Natural killer cell treated with Interleukin-12 subunit alpha and Interleukin-12 subunit beta and Interleukin-15 and Interleukin-18, amount 100 ng/mL, for 72 hours (primary cell): ENCODE measurements around the gene MINDY1. TPM values are rescaled to one million over a fixed set of nuclear protein-coding genes. Genes with fewer than 3 reads are reported as not detected.

Experiments
- ATAC-seq, 2 donors: fragments of 150-1000 bp; cut with Tn5 transposase in 1 of 2; sonication (Bioruptor Pico), chemical (Tn5 transposase) in 1 of 2; 2 replicates each; pipeline ENCODE4 v1.10.0; 2021
- DNase-seq: peaks from one replicate; pipeline ENCODE4 v3.0.0; 2022; ENCODE audit warnings: low spot score
- H3K27ac Mint-ChIP-seq, 2 donors: 1 replicate in 1 of 2; 2 replicates in 1 of 2; pipeline ENCODE4 v1.8.0; 2022; ENCODE audit warnings: mixed read lengths in 2 of 2, mild to moderate bottlenecking in 1 of 2, moderate library complexity in 1 of 2
- H3K27me3 Mint-ChIP-seq, 2 donors: 1 replicate in 1 of 2; 2 replicates in 1 of 2; pipeline ENCODE4 v1.8.0; 2022; ENCODE audit warnings: mixed read lengths in 2 of 2
- H3K36me3 Mint-ChIP-seq: one replicate; pipeline ENCODE4 v1.8.0; 2022; ENCODE audit warnings: mixed read lengths
- H3K4me1 Mint-ChIP-seq, 2 donors: 1 replicate in 1 of 2; 2 replicates in 1 of 2; pipeline ENCODE4 v1.8.0; 2022; ENCODE audit warnings: low read depth in 2 of 2, mixed read lengths in 2 of 2, mild to moderate bottlenecking in 1 of 2
- H3K4me3 Mint-ChIP-seq: one replicate; pipeline ENCODE4 v1.8.0; 2022; ENCODE audit warnings: mixed read lengths
- H3K9me3 Mint-ChIP-seq: 2 replicates; pipeline ENCODE4 v1.8.0; 2022; ENCODE audit warnings: mixed read lengths
- total RNA-seq, 2 donors: library from RNA; stranded (reverse); gene quantifications; one replicate each; pipeline ENCODE4 v1.2.3, GENCODE V29; 2022

MINDY1 gene
- total RNA-seq, 2 donors from 2014 or later: 17.1 to 39.0 TPM

DNA sequence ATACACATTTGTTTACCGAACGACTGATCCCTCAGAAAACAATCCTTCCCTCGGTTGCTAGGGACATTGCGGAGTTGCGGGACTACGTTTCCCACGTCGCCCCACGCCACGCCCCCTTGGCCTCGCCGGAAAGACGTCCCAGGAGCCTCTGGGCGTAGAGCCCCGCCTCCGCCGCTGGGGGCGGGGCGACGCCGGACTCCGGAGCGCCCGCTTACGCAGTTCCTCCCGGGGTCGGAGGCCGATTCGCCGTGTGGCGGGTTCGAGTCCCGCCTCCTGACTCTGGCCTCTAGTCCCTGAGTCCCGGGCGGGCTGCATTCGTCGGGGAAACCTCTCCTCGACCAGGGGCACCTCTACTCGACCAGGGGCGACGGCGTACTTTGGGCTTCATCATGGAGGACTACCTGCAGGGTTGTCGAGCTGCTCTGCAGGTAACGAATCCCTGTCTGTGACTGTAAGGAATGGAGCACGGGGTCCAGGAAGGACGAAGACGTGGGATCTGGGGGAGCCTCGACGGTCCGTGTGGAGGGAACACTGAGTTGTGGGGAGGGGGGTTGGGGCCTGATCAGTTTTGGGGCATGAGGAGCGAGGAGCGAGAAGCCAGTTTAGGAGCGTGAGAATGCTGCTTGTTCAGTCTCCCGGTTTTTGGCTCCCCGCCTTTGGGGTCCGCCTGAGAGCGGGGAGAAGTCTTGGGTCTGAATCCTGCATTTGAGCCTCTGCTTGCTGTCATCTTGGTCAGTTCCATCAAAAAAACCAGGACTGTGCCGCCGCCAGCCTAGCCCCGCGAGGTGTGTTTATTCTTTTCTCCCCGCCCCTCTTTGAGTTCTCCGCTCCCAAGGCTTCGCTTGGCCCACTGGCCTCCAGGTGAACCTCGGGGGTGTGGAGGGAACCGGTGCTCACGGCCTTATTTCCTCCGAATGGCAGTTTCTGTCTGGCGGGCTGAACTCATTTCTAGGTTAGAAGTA lies 1.8 kb upstream of the MINDY1 start, which contains the start of gene PRUNE1:
PRUNE1 (plus strand) TSS at position 206 of the 962 bp plus-strand sequence; CDS start at position 390, 184 bp downstream.
- H3K27ac Mint-ChIP-seq: peak within 1 kb of the TSS; percentile 80 to 93
- DNase-seq (peak; percentile 96), ATAC-seq (peak; percentile 97 to 98)
- H3K27me3 Mint-ChIP-seq: no peaks in the 10 kb centered on the region
- no peaks in the 10 kb centered on the region for H3K9me3 Mint-ChIP-seq
- no peaks in the 10 kb centered on the region for H3K36me3 Mint-ChIP-seq
- H3K4me3 Mint-ChIP-seq: peak within 1 kb of the TSS; percentile 87
- H3K4me1 Mint-ChIP-seq: peaks cover 42 to 45% of the 10 kb centered on the region in 2 donors

DNA sequence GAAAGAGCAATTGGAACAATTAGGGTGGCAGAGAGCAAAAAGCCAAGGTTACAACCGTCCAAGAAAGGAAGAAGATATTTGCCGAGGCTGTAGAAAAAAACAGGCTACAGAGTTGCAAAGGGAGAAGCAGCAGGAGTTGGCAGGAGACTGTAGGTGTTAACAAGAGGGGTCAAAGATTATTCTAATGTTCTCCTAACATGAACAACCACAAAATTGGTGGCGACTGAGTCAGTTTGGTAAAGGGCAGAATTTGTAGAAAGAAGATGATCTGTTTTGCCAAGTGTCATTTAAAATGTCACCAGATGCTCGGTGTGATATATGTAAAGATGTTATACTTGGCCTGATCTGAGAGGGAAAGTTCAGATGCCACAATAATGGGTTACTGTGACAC lies 1.1 kb upstream of the MINDY1 start:
- DNase-seq (no peak), ATAC-seq (no peak)
- Mint-ChIP-seq H3K27ac (peak overlapping the region; percentile 80 to 93), H3K36me3 (no peaks in the 10 kb centered on the region), H3K4me1 (peaks cover 46 to 49% of the 10 kb centered on the region in 2 donors), H3K9me3 (no peaks in the 10 kb centered on the region), H3K4me3 (peak overlapping the region; percentile 87), H3K27me3 (no peaks in the 10 kb centered on the region)

DNA sequence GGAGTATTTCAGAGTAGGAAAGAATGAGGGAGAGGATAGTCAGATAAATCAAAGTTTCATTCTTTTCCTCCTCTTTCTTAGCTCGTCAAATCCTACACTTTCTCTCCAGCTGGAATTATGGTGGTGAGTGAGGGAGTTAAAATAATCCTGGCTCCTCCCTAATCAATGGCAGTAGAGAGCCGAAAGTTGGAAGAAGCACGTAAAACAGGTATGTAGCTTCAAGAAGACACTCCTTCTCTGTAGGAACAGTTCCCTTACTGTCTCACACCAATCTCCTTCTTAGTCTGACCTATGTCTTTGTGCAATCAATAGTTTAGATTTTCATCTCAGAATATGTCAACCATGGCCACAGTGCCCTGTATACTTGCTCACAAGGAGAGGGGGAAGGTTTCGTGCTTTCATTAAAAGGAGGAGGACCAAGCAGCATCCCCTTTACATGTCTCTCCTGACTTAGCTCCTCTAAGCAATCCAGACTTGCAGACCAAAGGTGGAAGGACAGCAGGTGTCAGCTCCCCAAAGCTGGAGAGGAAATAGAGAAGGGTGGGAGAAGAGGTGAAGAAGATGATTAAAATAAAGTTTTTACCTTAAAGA lies 878 bp downstream of the MINDY1 start:
- ATAC-seq: no peak

DNA sequence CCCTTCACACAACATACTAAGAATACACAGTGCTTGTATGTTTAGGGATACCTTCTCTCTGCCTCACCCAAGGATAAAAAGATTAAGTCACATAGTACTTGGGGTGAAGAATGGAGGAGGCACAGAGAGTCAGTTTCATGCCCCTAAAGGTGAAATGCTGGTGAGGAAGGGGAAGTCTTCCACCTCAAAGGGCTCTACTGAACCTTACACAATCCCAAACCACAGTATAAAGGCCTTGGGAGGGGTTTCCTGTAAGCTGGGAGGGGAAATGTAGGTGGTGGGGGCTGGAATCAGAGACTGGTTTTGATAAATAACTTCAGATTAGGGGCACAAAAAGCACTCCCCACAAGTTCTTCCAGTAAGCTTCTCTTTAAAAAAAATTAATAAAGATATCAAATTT lies 3.5 kb downstream of the MINDY1 start:
- H3K27ac Mint-ChIP-seq: peak overlapping the region; percentile 37 to 93
- H3K4me1 Mint-ChIP-seq: peaks cover 46 to 47% of the 10 kb centered on the region in 2 donors
- DNase-seq (no peak), ATAC-seq (no peak)
- H3K9me3 Mint-ChIP-seq: no peaks in the 10 kb centered on the region
- H3K4me3 Mint-ChIP-seq: peak overlapping the region; percentile 66
- H3K27me3 Mint-ChIP-seq: no peaks in the 10 kb centered on the region
- no peaks in the 10 kb centered on the region for H3K36me3 Mint-ChIP-seq

More for the DNA sequence above, 878 bp downstream of the MINDY1 start:
- Mint-ChIP-seq H3K9me3 (no peaks in the 10 kb centered on the region), H3K36me3 (no peaks in the 10 kb centered on the region), H3K27me3 (no peaks in the 10 kb centered on the region), H3K27ac (peak overlapping the region; percentile 80 to 93), H3K4me1 (peaks cover 49 to 56% of the 10 kb centered on the region in 2 donors), H3K4me3 (peak overlapping the region; percentile 87)
- no peak for DNase-seq

DNA sequence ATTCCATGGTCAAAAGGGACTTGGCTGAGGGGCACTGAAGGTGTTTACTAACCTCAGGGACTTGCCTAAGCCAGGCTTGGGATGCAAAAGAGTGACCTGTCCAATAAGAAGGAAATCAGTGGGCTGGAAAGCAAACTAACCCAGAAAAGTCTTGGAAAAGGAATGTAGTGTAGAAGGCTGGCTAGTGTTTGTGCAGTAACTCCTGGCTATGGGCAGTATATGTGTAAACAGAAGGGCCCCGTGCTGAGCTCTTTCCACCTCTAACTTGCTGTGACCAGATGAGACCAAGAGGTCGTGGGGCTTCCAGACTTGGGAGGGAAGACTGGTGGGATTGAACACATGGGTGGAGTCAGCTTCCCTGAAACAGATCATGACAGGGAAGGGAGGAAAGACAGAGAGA lies 4.1 kb downstream of the MINDY1 start:
- DNase-seq (no peak), ATAC-seq (no peak)
- H3K9me3 Mint-ChIP-seq: no peaks in the 10 kb centered on the region
- H3K4me1 Mint-ChIP-seq: peaks cover 41 to 43% of the 10 kb centered on the region in 2 donors
- H3K27me3 Mint-ChIP-seq: no peaks in the 10 kb centered on the region
- H3K27ac Mint-ChIP-seq: peak overlapping the region; percentile 37 to 93
- H3K36me3 Mint-ChIP-seq: no peaks in the 10 kb centered on the region
- H3K4me3 Mint-ChIP-seq: peak overlapping the region; percentile 66

DNA sequence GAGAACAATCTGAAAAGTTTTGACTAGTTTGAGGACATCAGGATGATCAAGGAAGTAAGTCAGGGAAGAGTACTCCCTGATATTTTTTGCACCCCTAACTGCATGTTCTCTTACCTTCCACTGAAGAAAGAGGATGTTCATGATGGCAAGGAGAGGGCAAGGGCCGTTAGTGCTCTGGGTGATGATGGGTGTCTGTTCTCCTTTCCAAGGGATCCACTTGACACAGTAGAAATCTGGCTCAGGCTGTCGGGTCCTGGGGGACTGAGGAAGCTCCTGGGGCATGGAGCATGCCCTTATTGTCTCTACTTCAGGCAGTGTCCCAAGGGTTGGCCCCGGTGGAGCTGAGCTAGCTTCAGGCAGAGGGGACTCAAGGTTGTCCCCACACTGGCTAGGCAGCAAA lies 4.7 kb downstream of the MINDY1 start:
- peak overlapping the region; percentile 37 to 93 for H3K27ac Mint-ChIP-seq
- no peak overlapping the region for H3K4me3 Mint-ChIP-seq
- no peak for DNase-seq
- H3K4me1 Mint-ChIP-seq: peaks cover 35 to 38% of the 10 kb centered on the region in 2 donors
- H3K9me3 Mint-ChIP-seq: no peaks in the 10 kb centered on the region
- no peaks in the 10 kb centered on the region for H3K36me3 Mint-ChIP-seq
- no peak for ATAC-seq
- H3K27me3 Mint-ChIP-seq: no peaks in the 10 kb centered on the region

DNA sequence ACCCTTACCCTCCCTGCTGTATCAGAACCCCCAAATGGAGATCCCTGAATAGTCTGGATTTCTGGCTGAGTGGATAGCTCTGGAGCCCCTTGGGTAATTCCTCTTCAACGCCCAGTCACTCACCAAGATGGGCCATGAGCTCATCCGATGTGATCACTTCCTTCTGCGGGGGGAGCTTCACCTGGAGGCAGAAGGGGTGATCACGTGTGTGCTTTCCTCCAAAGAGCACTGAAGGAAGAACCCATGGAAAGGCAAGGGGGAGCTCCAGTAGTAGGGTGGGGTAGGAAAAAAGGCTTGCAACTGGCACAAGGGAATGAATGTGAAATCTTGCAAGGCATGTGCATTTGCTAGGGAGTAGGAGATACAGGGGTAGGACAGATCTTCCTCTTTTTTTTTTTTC lies 5.1 kb downstream of the MINDY1 start:
- DNase-seq (no peak), ATAC-seq (no peak)
- Mint-ChIP-seq H3K9me3 (no peaks in the 10 kb centered on the region), H3K27me3 (no peaks in the 10 kb centered on the region), H3K4me1 (peaks cover 31 to 35% of the 10 kb centered on the region in 2 donors), H3K36me3 (no peaks in the 10 kb centered on the region), H3K4me3 (no peak overlapping the region), H3K27ac (peak overlapping the region; percentile 37 to 93)

DNA sequence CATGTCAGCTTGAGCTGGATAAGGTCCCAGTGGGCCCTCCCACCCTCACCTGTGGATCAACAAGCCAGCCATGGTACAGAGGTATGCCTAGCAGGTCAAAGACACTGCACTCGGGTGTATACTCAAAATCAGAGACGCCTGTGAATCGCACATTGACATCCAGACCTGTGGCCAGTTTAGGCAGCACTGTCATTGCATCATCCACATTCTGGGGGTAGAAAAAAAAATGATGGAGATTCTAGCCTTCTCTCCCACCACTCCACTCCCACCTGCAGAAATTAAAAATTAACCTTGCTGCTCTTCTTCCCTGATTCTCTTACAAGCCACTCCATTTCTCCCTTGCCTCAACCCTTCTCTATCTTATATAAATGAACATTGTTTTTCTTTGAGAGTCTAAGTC lies 6.3 kb downstream of the MINDY1 start:
- DNase-seq: no peak
- Mint-ChIP-seq H3K27ac (peak overlapping the region in 1 of 2 donors; percentile 78), H3K36me3 (no peaks in the 10 kb centered on the region), H3K4me1 (peaks cover 19 to 28% of the 10 kb centered on the region in 2 donors), H3K27me3 (no peaks in the 10 kb centered on the region), H3K9me3 (no peaks in the 10 kb centered on the region), H3K4me3 (peak overlapping the region; percentile 1)
- ATAC-seq: no peak

DNA sequence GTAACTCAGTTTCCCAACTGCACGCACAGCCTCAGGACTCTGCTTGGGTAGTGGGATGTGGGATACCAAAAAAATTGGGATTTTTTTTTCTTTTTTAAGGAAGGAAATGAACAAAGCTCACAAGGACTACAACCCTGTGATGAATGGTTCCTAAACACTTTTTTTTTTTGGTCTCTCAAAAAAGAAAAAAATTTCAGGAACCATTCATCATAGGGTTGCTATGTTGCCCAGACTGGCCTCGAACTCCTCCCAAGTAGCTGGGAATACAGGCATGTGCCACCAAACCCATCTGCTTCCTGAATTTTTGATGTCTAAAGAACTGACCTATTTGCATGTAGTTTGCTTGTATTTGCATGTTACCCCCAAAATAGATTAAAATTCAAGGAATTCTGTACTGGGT lies 6.8 kb downstream of the MINDY1 start:
- Mint-ChIP-seq H3K4me1 (peaks cover 17 to 27% of the 10 kb centered on the region in 2 donors), H3K9me3 (no peaks in the 10 kb centered on the region), H3K4me3 (no peak overlapping the region)

DNA sequence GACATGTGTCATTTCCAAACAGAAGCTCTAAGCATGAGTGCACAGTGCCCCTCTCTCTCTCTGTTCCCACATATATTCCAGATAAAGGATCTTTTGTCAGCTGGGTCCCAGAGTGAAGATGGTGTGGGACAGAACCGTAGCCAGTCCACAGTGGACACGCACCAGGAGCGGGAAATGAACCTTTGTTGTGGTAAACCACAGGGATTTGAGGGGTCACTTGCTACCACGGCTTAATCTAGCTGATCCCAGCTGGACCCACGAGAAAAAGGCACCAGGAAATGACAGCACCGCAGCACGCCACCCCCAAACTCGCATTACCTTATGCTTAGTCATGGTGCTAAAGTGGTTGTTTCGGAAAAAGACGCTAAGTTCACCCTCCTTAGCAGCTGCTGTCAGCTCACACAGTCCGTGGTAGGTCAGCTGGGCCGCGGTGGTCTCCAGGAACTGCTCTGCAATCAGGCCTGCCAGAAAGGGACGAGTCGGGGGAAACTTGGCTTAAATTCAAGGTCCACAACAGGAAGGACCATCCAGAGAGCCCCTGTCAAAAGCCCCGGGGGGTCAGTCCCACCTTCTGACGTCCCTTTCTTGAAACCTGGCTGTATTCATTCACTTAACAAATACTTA lies 7.5 kb downstream of the MINDY1 start:
- H3K36me3 Mint-ChIP-seq: no peaks in the 10 kb centered on the region
- peak overlapping the region; percentile 23 to 65 for H3K27ac Mint-ChIP-seq
- no peaks in the 10 kb centered on the region for H3K27me3 Mint-ChIP-seq
- peaks cover 17 to 27% of the 10 kb centered on the region in 2 donors for H3K4me1 Mint-ChIP-seq
- DNase-seq (no peak), ATAC-seq (peak; percentile 73 to 75)
- no peaks in the 10 kb centered on the region for H3K9me3 Mint-ChIP-seq
- no peak overlapping the region for H3K4me3 Mint-ChIP-seq

More for the DNA sequence above, 6.8 kb downstream of the MINDY1 start:
- no peaks in the 10 kb centered on the region for H3K36me3 Mint-ChIP-seq
- no peak for DNase-seq
- no peak for ATAC-seq
- H3K27me3 Mint-ChIP-seq: no peaks in the 10 kb centered on the region
- no peak overlapping the region for H3K27ac Mint-ChIP-seq

DNA sequence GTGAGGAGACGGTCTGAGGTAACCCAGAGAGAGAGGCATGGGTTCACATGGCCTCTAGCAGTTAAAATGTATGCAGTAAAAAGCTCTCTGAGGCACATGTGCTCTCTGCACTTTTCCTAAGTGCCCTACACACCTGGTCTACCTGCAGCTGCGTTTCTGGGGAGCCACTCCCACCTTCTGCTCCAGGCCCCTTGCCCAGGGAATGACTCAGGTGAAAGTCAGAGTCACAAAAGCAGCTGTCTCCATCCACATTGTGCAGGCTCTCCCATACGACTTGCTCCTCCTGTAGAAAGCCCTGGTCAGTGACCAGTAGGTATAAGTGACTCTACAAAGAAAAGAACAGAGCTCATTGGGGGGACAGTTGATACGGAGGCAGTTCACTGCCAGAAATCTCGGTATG lies 8.8 kb downstream of the MINDY1 start:
- no peaks in the 10 kb centered on the region for H3K36me3 Mint-ChIP-seq
- no peak for ATAC-seq
- no peak overlapping the region for H3K4me3 Mint-ChIP-seq

DNA sequence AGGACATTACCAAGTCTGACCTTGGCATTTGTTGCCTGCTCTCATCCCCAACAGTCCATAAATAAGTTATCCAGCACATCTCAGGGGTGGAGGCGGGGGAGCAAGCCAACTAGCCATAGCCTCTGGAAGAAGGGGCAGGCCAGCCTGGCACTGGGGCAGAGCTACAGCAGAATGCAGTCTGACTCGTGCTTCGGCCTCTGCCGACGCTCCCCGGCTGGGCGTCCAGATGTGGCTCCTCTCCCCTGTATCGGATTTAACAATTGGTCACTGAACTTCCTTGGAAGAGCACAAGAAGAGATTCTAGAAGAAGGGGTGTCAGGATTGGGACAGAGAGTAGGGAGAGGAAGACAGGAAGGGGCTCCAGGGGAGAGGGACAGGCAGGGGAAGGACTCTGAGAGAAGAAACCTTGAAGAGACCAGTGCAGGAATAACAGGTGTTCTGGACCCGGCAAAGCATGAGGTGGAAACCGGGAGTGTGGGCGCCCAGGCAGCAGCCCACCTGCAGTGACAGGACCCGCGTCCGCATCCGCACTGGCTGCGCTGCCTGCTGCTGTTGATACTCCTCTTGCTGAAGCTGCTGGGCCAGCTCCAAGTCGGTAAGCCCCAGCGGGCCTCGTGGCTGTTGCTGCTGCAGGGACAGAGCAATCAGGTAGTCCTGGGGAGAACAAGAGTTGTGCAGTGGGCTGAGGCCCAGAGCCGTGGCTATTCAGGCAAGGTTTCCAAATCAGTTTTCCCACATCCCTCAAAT lies 9.4 kb downstream of the MINDY1 start:
- no peak for DNase-seq
- Mint-ChIP-seq H3K4me3 (no peak overlapping the region), H3K4me1 (peaks cover 7 to 19% of the 10 kb centered on the region in 2 donors), H3K27ac (peak overlapping the region in 1 of 2 donors; percentile 61), H3K36me3 (no peaks in the 10 kb centered on the region), H3K27me3 (no peaks in the 10 kb centered on the region), H3K9me3 (no peaks in the 10 kb centered on the region)
- no peak for ATAC-seq

More for the DNA sequence above, 8.8 kb downstream of the MINDY1 start:
- Mint-ChIP-seq H3K4me1 (peaks cover 14 to 24% of the 10 kb centered on the region in 2 donors), H3K27me3 (no peaks in the 10 kb centered on the region), H3K27ac (no peak overlapping the region), H3K9me3 (no peaks in the 10 kb centered on the region)
- no peak for DNase-seq

DNA sequence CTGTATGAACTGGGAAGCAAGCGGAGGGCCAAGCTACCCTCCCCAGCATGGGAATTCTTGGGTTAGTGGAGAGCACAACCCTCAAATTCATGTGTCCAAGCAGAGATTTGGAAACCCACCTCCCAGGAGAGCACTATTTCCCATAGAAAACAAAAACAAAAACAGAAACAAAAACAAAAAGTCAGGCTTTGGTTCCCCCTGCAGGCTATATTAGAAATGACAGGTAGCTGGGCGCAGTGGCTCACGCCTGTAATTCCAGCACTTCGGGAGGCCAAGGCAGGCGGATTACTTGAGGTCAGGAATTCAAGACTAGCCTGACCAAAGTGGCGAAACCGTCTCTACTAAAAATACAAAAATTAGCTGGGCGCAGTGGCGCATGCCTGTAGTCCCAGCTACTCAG lies 10.8 kb downstream of the MINDY1 start:
- peak in 1 of 2 donors; percentile 44 for ATAC-seq
- peaks cover 0 to 13% of the 10 kb centered on the region in 2 donors for H3K4me1 Mint-ChIP-seq
- DNase-seq: no peak
- no peaks in the 10 kb centered on the region for H3K36me3 Mint-ChIP-seq
- H3K27me3 Mint-ChIP-seq: no peaks in the 10 kb centered on the region
- H3K4me3 Mint-ChIP-seq: peak overlapping the region; percentile 15
- no peak overlapping the region for H3K27ac Mint-ChIP-seq
- H3K9me3 Mint-ChIP-seq: no peaks in the 10 kb centered on the region
